GM19455 (cell line): ENCODE results near the gene KCNJ6.

Experiments used
- ATAC-seq: cut with Tn5 transposase; IDR thresholded peaks from one replicate; pipeline ENCODE4 v1.9.1; 2021; ENCODE audit not compliant: unreplicated experiment

The KCNJ6 gene

DNA sequence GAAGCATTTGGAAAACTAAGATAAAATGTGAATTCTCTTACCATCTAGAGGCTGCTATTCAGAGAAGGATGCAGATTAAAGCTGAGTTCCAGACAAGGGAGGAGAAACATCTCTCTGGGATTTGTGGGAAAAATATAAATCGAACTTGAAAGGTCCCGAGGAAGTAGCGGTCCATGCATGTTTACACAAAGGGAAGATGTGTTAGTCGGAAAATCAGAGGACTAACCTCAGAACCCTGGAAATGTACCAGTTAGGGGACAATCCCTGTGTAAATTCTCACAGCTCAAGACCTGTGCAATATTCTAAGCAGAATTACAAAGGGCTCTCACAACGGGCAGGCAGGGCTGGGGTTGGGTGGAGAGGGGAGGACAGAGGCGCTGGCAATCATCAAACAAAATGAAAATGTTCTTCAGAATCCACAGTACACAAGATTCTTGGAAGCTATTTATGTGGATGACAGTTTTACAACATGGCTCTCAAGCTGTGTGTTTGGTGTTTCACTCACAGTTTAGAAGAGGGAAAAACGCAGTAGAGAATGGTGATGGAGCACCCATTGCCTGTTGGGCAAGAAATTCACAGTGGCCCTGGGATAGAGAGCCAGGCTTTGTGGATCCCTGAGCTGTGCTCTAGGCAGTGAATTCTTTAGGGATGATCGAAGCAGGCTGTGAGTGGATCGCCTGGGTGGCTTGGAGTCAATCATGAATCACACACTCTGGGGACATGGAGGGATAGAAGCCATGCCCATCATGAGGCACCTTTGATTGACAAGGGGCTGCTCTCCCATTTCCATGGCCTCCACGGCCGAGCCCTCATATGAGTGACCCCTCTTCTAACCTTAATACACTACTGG, 47.6 kb downstream of the KCNJ6 start:
- no peak for ATAC-seq

DNA sequence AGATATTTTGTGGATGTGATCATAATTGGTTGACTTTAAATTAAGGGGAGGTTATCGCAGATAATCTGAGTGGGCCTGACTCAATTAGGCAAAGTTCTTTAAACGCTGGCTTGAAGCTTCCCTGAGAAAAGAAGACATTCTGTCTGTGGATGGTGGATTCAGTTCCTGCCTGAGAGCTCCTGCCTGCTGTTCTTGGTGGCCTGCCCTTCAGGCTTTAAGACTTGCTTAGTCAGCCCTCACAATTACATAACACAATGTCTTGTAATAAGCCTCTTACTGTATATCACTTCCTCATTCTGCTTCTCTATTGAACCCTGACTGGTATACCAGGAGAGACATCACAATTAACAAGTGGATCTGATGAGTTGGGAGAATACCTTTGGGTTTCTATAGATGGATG, 50.2 kb downstream of the KCNJ6 start:
- ATAC-seq: no peak

DNA sequence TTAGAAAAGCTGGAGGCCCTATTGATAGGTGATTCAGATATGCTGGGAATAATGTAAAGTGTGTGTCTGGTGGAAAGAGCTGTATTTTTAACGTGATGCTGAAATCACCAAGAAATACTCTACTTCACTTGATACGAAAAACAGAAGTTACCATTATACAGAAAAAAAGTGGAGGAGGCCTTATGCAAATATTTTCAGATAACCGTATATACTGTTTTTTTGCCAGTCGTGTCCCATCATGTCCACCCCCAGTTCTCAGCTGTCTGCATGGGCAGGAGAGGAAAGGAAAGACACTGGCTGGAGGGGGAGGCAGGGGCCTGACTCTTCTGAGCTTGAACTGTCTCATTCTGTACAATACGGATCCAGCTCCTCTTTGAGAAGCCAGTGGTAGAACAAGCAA, 51.1 kb downstream of the KCNJ6 start:
- no peak for ATAC-seq

DNA sequence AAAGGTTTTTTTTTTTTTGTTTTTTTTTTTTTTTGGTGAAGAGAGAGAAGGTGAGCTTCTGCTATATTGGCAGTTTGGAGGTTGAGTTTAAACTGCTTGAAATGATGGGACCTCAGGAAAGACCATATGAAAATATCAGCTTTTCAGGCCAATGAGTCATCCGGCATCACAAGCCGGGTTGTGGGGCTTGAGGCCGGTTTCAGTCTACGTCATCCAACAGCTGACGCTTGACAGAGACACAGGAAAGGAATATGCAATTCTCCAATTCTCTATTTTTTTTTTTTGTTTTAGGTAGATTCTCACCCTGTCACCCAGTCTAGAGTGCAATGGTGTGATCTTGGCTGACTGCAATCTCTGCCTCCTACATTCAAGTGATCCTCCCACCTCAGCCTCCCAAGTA, 52.4 kb downstream of the KCNJ6 start:
- no peak for ATAC-seq

DNA sequence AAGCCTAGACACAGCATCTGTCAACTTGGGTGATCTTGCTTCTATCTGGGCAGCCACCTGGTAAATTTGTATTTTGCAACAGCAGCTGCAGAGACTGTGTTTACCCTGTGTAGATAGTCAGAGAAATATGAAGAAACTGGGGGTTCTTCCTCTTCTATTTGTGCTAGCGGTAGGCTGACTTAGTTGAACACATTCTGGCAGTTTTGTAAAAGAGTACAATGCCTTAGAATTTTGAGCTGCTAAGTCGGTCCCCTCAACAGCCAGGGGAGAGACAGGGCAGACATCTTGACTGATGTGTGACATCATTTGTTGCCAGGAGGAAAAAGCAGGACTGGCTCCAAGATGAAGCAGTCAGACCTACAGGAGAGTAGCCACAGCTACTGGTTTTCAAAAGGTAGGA, 53.7 kb downstream of the KCNJ6 start:
- no peak for ATAC-seq

DNA sequence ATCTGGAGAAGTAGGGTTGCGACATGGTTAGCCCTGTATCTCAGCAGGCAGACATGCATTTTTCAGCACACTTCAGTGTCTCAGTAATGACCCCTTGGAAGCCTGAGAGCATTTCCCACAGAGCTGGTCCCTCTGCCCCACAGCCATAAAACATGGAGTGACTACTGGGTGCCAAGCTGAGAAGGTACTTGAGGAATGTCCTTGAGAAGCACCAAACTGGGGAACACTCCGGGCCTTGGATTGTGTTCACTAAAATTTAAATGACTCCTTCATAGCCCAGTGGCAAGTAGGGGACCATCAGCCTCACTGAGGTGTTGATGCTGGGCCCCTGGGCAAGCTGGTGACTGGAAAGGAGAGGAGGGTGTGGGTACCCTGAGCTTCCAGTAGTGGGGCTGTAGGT, 54.7 kb downstream of the KCNJ6 start:
- ATAC-seq: no peak

DNA sequence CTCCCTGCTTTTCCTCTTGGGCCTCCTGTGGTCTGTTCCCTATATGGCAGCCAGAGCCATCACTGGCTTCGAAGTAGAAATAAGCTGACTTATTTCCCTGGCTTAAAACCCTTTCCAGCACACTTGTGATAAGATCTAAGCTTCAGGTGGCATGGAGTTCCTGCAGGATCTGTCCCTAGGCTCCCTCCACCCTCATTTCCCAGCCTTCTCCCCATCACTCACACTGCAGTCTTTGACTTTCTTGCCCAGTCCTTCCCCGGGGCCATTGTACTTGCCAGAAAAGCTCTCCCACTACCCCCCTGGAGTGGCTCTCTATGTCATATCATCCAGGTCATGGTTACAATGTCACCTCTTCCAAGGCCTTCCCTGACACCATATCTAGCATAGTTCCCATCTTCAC, 55.8 kb downstream of the KCNJ6 start:
- no peak for ATAC-seq

DNA sequence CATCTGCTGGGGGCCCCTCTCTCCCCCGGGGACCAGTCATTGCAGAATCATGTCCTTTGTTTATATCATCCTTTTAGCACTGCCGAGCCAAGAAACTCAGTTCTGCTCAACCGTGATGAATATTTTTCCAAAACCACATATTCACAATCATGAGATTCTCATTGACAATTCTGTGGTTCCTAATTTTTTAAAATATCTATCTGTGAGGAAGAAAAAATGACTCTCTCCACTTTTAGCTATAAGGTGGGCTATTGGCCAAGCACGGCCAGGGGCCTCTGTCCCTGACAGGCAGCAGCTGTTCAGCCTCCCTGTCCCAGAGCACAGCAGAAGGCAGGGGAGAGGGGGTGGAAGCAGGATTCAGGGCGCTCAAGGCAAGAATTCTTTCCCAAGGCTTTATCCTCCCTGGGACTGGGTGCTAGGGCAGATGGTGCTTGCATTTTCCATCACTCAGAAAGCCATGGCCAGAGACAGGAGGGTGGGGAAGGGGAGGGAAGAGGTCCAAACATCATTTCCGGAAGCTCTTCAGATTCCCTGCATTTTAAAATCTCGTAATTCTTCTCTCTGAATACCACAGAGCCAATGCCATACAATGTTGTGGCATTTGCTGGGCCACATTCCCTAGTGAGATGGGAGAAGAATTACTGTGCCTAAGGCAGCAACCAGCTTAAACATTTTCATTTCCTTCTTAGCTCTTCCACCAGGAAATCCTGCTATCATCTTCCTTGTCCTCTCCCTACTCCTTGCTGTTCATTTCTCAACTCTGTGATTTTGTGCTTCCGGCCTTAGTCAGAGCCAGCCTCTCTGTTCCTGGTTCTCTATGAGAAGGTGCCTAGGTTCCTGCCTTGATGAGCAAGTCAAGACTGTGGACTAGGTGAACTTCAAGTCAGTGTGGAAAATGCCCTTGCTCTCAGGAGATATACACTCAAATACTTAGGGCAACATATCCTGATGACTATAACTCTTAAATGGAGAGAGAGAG, 60.3 kb downstream of the KCNJ6 start:
- no peak for ATAC-seq

DNA sequence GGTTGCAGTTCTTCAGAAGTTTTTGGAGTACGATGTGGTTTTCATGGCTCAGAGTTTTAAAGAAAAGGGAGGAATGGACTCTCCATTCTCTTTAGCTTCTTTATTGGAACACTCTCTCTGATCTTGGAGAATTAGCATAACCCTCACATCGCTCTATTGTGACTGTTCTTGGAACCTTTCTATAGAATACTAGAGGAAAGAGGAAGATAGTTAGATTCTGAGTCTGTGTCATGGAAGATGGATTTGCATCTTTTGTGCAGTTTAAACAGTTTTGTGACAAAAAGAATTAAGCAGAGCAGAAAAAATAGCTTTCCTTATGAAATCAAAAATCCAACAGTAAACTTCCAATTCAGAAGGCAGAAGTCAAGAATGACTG, 61.0 kb downstream of the KCNJ6 start:
- no peak for ATAC-seq

DNA sequence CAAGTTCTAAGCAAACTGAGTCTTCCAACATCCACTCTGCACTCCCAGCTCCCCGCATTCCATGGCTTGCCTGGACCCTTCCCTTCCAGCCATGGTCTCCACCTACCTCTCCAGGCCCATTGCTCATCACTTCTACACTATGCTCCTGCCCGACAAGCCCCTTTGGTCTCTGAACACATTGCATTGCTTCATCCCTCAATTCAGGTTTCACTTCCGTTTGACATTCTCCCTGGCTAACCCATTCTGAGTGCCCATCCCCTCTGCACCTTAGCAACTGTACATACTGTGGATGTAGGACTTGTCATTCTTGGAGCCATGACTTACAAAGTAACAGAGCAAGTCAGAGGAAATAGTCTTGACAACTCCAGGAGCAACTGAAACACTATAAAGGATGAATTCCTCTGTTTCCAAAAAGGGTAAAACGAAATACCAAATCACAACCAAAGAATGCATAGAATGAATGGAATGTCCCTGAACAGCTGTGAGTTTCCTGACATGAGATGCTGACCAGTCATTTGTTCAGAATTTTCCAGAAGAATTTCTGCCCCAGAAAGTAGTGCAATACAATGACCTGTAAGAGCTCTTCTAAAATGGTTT, 66.7 kb downstream of the KCNJ6 start:
- ATAC-seq: no peak

DNA sequence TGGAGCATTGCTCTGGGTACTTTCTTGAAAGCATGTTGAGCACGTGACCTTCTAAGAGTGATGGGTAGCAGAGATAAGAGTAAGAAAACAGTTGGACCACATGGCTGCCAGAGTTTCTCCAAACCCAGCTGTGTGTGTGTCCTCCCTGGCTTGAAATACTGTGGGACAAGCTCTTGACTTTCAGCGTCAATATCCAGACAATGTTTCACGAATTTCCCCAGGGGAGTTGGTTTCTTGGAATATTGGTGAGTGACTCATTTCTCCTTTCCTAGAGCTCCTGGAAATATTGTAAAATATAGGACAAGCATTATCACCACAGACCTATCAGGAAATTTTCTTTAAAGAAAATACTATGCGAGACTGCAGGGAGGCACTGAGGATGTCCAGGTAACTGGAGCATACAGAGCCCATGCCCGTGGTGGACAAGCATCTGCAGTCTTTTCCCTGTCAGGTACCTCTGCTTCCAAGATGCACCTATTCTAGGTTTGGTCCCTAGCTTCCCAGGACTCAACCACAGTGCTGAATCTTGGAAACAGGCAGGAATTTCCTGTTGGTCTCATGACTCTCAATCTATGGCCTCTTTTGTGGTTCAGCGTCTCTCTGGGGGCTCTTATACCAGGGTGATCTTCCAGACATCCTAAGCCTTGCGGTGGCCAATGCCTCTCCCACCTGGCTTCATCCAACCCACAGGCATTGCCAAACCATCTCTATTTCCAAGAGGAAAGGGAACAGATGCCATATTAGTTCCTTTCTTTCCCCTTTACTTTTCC, 67.4 kb downstream of the KCNJ6 start:
- ATAC-seq: no peak

DNA sequence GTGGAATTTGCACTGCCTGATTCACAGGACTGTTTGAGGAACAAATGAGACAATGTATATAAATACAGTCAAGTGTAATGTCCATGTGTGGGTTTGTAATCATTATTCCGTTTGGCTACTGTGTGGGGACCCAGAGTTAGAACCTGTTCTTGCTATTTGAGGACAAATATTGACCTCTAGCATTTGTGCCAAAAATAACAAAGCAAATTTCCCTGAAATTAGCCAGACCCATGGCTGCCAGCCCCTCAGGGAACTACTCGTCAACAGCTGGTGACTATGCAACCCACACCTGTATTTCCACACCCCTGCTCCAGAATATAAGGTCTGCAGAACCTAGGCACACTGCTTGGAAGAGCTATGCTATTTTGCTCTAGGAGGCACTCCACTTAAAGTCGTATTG, 70.7 kb downstream of the KCNJ6 start:
- ATAC-seq: no peak

DNA sequence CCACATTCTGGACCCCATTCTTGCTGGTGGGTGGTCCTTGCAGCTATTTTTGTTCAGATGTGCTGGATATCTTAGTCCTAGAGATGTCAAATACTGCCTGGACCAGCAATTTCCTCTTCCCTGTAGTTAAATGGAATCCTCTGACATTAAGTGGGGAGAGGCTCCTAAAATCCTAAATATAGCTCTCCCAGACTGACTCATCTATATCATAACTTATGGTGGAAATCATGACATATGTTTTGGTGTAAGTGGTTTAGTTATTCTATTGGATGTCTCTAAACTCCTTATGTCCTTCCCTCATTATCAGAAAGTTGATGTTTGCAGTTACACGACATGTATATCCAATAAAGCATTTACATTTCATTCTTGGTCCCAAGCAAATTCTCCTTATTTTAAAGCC, 73.1 kb downstream of the KCNJ6 start:
- ATAC-seq: no peak

DNA sequence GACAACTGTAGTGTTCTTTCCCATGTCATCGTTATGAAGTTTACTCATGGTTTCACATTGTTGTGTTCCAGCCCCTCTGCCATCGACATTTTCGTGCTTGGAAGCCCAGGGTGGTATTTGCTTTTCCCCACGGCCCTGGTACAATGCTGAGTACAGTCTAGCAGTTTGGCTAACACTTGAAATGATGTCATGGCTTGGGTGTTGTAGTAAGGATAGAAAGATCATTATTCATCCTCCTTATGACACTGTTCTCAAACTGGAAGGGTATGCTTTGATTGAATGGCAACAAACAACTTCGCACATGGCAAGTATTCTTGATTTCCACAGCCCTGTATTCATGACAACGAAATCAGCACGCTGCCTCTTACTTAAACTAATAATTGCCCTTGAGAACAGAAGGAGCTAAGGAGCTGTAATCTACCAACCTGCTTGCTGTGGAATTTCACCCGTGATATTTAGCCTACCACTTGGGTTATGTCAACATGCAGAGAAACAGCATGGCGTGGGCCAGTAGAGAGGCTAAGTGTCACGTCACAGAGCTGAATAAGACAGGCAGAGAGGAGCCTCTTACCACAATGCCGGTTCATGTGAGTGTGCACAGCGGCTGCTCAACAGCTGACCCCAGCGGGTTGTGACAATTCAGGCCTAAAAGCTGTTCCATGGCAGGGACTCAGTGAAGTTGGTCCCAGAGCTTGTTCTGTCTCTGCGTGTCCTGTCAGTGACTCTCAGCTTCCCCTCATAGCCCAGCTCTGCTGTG, 73.9 kb downstream of the KCNJ6 start:
- no peak for ATAC-seq

DNA sequence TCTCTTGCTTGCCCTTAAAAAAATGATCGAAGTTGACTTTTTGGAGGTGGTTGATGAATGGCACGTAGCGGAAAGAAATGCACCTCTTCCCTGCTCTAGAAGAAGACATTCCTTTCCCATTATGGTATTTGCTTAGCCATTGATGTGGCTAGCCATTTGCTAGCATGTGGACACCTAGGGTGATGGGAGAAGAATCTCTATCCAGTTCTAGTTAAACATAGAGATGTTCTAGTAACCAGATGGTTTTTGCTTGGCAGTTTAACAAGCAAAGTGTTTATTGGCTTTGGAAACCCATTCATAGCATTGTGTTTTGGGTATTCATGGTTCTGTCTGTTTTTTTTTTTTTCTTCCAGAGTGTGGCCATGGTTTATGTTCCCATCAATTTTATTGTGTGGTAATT, 78.9 kb downstream of the KCNJ6 start:
- no peak for ATAC-seq

DNA sequence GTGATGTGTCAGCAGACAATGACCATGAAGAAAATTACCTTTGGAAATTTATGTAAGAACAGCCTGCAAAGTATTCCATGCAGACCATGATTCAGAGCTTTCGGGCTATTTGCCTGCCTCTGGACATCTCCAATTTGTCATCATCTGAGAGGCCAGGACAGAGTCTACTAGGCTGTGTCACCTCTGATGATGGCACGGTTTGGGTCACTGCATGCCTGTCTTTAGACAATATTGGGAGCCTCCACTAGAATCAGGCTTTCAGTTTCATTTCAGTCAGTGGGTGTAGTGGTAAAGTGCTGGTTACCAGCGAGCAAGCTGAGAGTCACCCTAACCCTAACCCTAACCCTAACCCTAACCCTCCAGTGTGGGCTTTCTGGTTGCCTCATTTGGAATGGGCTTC, 80.8 kb downstream of the KCNJ6 start:
- ATAC-seq: no peak

DNA sequence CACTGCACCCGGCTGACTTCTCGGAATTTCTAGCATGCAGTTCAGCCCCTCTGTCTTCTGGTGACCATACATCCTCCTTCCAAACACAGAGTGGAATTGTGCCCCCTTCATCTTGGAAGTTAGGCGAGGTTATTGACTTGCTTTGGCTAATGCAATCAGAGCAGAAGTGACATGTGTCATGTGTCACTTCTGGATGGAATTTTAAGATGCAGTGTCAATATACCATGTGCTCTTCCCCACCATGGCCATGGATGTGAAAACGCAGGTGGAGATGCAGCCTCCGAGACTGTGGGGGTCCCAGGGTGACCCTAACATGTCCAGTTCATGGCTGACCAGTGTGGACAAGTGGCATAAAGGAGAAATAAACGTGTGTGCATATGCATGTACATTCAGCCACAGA, 83.0 kb downstream of the KCNJ6 start:
- ATAC-seq: no peak

DNA sequence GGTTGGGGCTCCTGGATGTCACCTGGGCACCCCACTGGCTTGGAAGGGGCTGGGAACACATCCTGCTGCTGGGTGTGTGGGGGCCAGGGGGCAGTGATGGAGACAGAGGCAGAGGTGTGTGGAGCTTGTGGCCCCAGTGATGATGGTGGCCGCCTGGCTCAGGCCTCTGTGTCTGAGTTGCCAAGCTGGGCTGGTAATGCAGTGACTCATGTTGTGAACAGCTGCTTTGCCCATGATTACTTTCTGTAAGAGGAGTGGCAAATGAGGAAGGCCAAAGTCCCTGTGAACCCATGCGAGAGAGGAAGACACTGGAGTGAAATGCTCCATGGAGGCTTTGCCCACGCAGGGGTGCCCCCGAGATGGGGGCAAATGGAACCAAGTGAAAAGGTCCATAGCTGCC, 86.8 kb downstream of the KCNJ6 start:
- no peak for ATAC-seq

DNA sequence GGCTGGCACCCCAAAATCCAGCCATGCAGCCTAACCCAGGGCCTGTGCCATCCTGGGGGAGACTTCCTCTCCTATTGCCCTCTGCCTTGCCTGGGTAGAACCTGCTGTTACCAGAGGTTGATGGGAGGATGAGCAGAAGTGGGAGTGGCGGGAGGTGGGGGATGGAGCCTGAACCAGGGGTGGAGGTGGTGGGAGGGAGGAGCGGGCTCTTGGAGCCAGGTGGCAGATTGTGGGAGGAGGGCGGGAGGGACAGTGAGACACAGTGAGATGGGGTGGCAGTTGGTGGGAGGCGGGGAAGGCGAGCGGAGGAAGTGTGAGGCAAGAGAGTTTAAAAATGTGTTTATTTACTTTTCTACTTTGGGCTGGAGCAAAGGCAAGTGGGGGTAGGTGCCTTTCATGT, 87.3 kb downstream of the KCNJ6 start:
- ATAC-seq: no peak

DNA sequence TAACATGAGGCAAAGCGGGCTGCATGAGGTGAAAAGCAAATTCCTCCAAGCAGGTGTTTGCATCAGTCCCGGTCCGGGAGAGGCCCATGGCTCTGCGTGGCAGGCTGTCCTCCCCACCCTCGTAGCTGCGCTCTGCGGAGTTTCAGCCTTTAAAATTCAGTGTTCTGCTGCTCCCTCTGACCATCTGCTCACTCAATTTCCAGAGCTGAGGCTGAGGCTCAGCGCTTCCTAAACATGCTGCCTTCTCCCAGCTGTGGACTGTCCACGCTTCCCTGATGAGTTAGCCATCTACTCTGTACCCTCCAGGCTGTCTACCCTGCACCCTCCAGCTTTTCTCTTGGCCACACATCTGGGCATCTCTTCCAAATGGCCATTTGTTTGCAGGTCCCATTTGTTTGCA, 87.7 kb downstream of the KCNJ6 start:
- ATAC-seq: no peak
